GM23338 (cell line): ENCODE data around the gene DNAJC8. TPM values are rescaled to one million over a fixed set of nuclear protein-coding genes. Genes with fewer than 3 reads are reported as not detected.
A peak's percentile ranks its signal among the peaks of the same experiment; 100 is the strongest.

ENCODE experiments used
- ATAC-seq: fragments of 200-7000 bp; cut with Tn5 transposase; 3 replicates; pipeline ENCODE4 v1.9.1; 2020
- DNase-seq: peaks from one replicate; pipeline ENCODE4 v3.0.0-alpha.2; 2015; ENCODE audit warnings: low spot score
- H2AFZ ChIP-seq: fragments of 200-600 bp; sonication (generic); 2 replicates; pipeline ENCODE4 v1.8.0; 2016; ENCODE audit warnings: antibody characterized with exemption, mild to moderate bottlenecking, moderate library complexity
- H3F3A ChIP-seq: fragments of 200-600 bp; sonication (generic); replicated peaks from 2 replicates; pipeline ENCODE4 v1.8.0; 2017; ENCODE audit warnings: antibody characterized with exemption, mixed run types, low read depth
- H3K27ac ChIP-seq: fragments of 200-600 bp; sonication (generic); 2 replicates; pipeline ENCODE4 v1.6.1; 2016; ENCODE audit warnings: low read depth
- H3K27me3 ChIP-seq: fragments of 200-600 bp; sonication (generic); 2 replicates; pipeline ENCODE4 v1.8.0; 2016; ENCODE audit warnings: mild to moderate bottlenecking, mixed run types, moderate library complexity; ENCODE audit not compliant: insufficient read depth
- H3K36me3 ChIP-seq: fragments of 200-600 bp; sonication (generic); 2 replicates; pipeline ENCODE4 v1.8.0; 2016; ENCODE audit warnings: mild to moderate bottlenecking; ENCODE audit not compliant: insufficient read depth
- H3K4me1 ChIP-seq: fragments of 200-600 bp; sonication (generic); 2 replicates; pipeline ENCODE4 v1.8.0; 2016; ENCODE audit warnings: mild to moderate bottlenecking, moderate library complexity; ENCODE audit not compliant: insufficient read depth
- H3K4me2 ChIP-seq: fragments of 200-600 bp; sonication (generic); 2 replicates; pipeline ENCODE4 v1.7.1; 2017; ENCODE audit warnings: mixed run types
- H3K4me3 ChIP-seq: fragments of 200-600 bp; sonication (generic); 2 replicates; pipeline ENCODE4 v1.6.1; 2016; ENCODE audit warnings: mixed run types
- H3K79me2 ChIP-seq: fragments of 200-600 bp; sonication (generic); replicated peaks from 2 replicates; pipeline ENCODE4 v1.8.0; 2017; ENCODE audit warnings: mild to moderate bottlenecking; ENCODE audit not compliant: insufficient read depth
- H3K9me2 ChIP-seq: fragments of 200-600 bp; sonication (generic); 2 replicates; pipeline ENCODE4 v1.8.0; 2017; ENCODE audit not compliant: insufficient read depth
- H4K20me1 ChIP-seq: fragments of 200-600 bp; sonication (generic); replicated peaks from 2 replicates; pipeline ENCODE4 v1.8.0; 2017; ENCODE audit warnings: mild to moderate bottlenecking; ENCODE audit not compliant: insufficient read depth
- H3K27ac Mint-ChIP-seq: 2 replicates; pipeline ENCODE4 v1.8.0; 2020; ENCODE audit warnings: inconsistent platforms, mild to moderate bottlenecking, moderate library complexity, mixed read lengths
- H3K27me3 Mint-ChIP-seq: 3 replicates; pipeline ENCODE4 v1.8.0; 2022; ENCODE audit warnings: low read depth, mild to moderate bottlenecking, moderate library complexity, mixed read lengths, inconsistent platforms; ENCODE audit not compliant: insufficient read depth, poor library complexity
- H3K36me3 Mint-ChIP-seq: 3 replicates; pipeline ENCODE4 v1.8.0; 2021; ENCODE audit warnings: low read depth, mild to moderate bottlenecking, inconsistent platforms, moderate library complexity, mixed read lengths
- H3K4me1 Mint-ChIP-seq: 3 replicates; pipeline ENCODE4 v1.8.0; 2020; ENCODE audit warnings: mild to moderate bottlenecking, inconsistent platforms, mixed read lengths
- H3K4me3 Mint-ChIP-seq: 3 replicates; pipeline ENCODE4 v1.8.0; 2021; ENCODE audit warnings: moderate library complexity, mild to moderate bottlenecking, inconsistent platforms, mixed read lengths
- H3K9me3 Mint-ChIP-seq: 3 replicates; pipeline ENCODE4 v1.8.0; 2020; ENCODE audit warnings: moderate library complexity, mild to moderate bottlenecking, inconsistent platforms, mixed read lengths
- CREB1 ChIP-seq: fragments of 250-450 bp; sonication (Bioruptor Pico); IDR thresholded peaks from 2 replicates; pipeline ENCODE4 v1.5.0; 2020; ENCODE audit warnings: low read depth, mild to moderate bottlenecking, moderate library complexity
- CTCF ChIP-seq, 2 experiments: fragments of 200-600 bp in 1 of 2; sonication (generic) in 1 of 2; conservative IDR thresholded peaks; 2 replicates each; pipeline versions ENCODE4 v1.5.1 to v1.6.1; 2016 to 2017; ENCODE audit warnings: antibody characterized with exemption in 2 of 2, low read depth in 2 of 2, mild to moderate bottlenecking in 2 of 2, moderate library complexity in 1 of 2
- ETS1 ChIP-seq: IDR thresholded peaks from 2 replicates; pipeline ENCODE4 v1.6.1; 2016; ENCODE audit warnings: antibody characterized with exemption
- EZH2 ChIP-seq: fragments of 200-600 bp; sonication (generic); IDR thresholded peaks from one replicate; pipeline ENCODE4 v1.8.0; 2017; ENCODE audit warnings: antibody characterized with exemption, mild to moderate bottlenecking, low read depth; ENCODE audit not compliant: unreplicated experiment
- EZH2phosphoT487 ChIP-seq: fragments of 200-600 bp; sonication (generic); IDR thresholded peaks from one replicate; pipeline ENCODE4 v1.8.1; 2018; ENCODE audit warnings: antibody characterized with exemption; ENCODE audit not compliant: unreplicated experiment
- JUNB ChIP-seq: IDR thresholded peaks from one replicate; pipeline ENCODE4 v1.6.1; 2016; ENCODE audit warnings: antibody characterized with exemption; ENCODE audit not compliant: unreplicated experiment
- NANOG ChIP-seq: IDR thresholded peaks from 2 replicates; pipeline ENCODE4 v1.6.1; 2016; ENCODE audit warnings: antibody characterized with exemption, borderline replicate concordance
- POLR2AphosphoS5 ChIP-seq: IDR thresholded peaks from 2 replicates; pipeline ENCODE4 v1.6.1; 2016; ENCODE audit warnings: antibody characterized with exemption, low read depth
- REST ChIP-seq: IDR thresholded peaks from one replicate; pipeline ENCODE4 v1.6.1; 2018; ENCODE audit warnings: antibody characterized with exemption; ENCODE audit not compliant: unreplicated experiment
- STAT1 ChIP-seq: IDR thresholded peaks from one replicate; pipeline ENCODE4 v1.6.1; 2016; ENCODE audit warnings: antibody characterized with exemption; ENCODE audit not compliant: unreplicated experiment
- ZNF114 ChIP-seq: fragments of 250-450 bp; sonication (Bioruptor Pico); IDR thresholded peaks from 2 replicates; pipeline ENCODE4 v1.5.0; 2020; ENCODE audit warnings: mild to moderate bottlenecking, moderate library complexity
- ZNF331 ChIP-seq: fragments of 250-450 bp; sonication (Bioruptor Pico); IDR thresholded peaks from 2 replicates; pipeline ENCODE4 v1.5.0; 2020; ENCODE audit warnings: low read depth, mild to moderate bottlenecking, moderate library complexity
- polyA plus RNA-seq: library from polyadenylated mRNA; unstranded; fragments of >200 nt; fragmentation: Nextera tagmentation; extraction: Ambion mirVana; gene quantifications from 2 replicates; pipeline ENCODE4 v1.2.1, GENCODE V29; 2016
- total RNA-seq: library from RNA; depleted of rRNA; stranded (reverse); fragments of >200 nt; shearing (Covaris generic); gene quantifications from 2 replicates; pipeline ENCODE4 v1.2.3, GENCODE V29; 2014

DNAJC8 gene
- total and polyA plus RNA-seq, 2 experiments from 2014 or later: 67.3 to 210 TPM

GRCh38 chr1:28258628-28259251 lies 25.9 kb upstream of the DNAJC8 start:
- Histone ChIP-seq H3K36me3 (no peaks in the 10 kb centered on the region), H4K20me1 (peaks cover 30% of the 10 kb centered on the region), H3K4me2 (peak overlapping the region; percentile 73), H3K79me2 (peaks cover 38% of the 10 kb centered on the region), H3K27ac (no peak overlapping the region), H2AFZ (peak overlapping the region; percentile 5; the same call in 1 of the 2 replicates), H3K27me3 (no peaks in the 10 kb centered on the region), H3K4me3 (peak overlapping the region; percentile 98), H3F3A (peaks cover 7% of the 10 kb centered on the region; the same call in 1 of the 2 replicates), H3K4me1 (peaks cover 36% of the 10 kb centered on the region), H3K9me2 (no peaks in the 10 kb centered on the region)
- Mint-ChIP-seq H3K36me3 (peaks cover 21% of the 10 kb centered on the region), H3K27me3 (peaks cover 11% of the 10 kb centered on the region), H3K9me3 (no peaks in the 10 kb centered on the region; the same call in 2 of the 3 replicates), H3K4me3 (peak overlapping the region; percentile 80), H3K27ac (peak overlapping the region; percentile 73), H3K4me1 (peaks cover 28% of the 10 kb centered on the region)
- TF ChIP-seq STAT1 (no peak), JUNB (no peak), ETS1 (0 out of 2 replicates have a peak, but pooled peaks have one; percentile 1)
- DNase-seq (no peak), ATAC-seq (no peak)

- Histone ChIP-seq H3K9me2 (no peaks in the 10 kb centered on the region), H2AFZ (no peak overlapping the region), H3F3A (peaks cover 7% of the 10 kb centered on the region; the same call in 1 of the 2 replicates), H3K79me2 (peaks cover 27% of the 10 kb centered on the region), H3K4me2 (no peak overlapping the region), H3K4me1 (peaks cover 26% of the 10 kb centered on the region), H3K27ac (no peak overlapping the region), H4K20me1 (peaks cover 19% of the 10 kb centered on the region), H3K27me3 (no peaks in the 10 kb centered on the region), H3K36me3 (no peaks in the 10 kb centered on the region), H3K4me3 (no peak overlapping the region)
- Mint-ChIP-seq H3K4me1 (peaks cover 18% of the 10 kb centered on the region), H3K27ac (no peak overlapping the region), H3K27me3 (peaks cover 11% of the 10 kb centered on the region), H3K9me3 (no peaks in the 10 kb centered on the region; the same call in 2 of the 3 replicates), H3K36me3 (peaks cover 16% of the 10 kb centered on the region), H3K4me3 (peak overlapping the region; percentile 80; the same call in 1 of the 3 replicates)
- DNase-seq: no peak
- no peak for ATAC-seq
- TF ChIP-seq EZH2phosphoT487 (no peak), ZNF331 (no peak), CREB1 (CRISPR knock-in tag) (no peak), CTCF (conservative IDR thresholded peaks at IDR 0.05; ENCODE audit: low read depth in 2 of 2) (no peak), POLR2AphosphoS5 (no peak), ZNF114 (CRISPR knock-in tag) (no peak), ETS1 (no peak), STAT1 (no peak), EZH2 (no peak), REST (no peak), NANOG (no peak), JUNB (no peak)
Measured at GRCh38 chr1:28257736-28258135, 24.9 kb upstream of the DNAJC8 start.
